SK-N-MC (cell line): ENCODE measurements around the gene FAM43B.
A peak's percentile ranks its signal among the peaks of the same experiment; 100 is the strongest.

ENCODE experiments used
- DNase-seq: peaks from one replicate; pipeline ENCODE4 v3.0.0-alpha.2; 2011; ENCODE audit warnings: low read depth, low spot score
- H3K27ac ChIP-seq: fragments of 200-600 bp; sonication (generic); 2 replicates; pipeline ENCODE4 v1.5.1; 2016; ENCODE audit warnings: mixed run types
- H3K36me3 ChIP-seq: fragments of 200-600 bp; sonication (generic); 2 replicates; pipeline ENCODE4 v1.6.1; 2017; ENCODE audit warnings: antibody characterized with exemption, low read length, mixed read lengths; ENCODE audit not compliant: insufficient read depth
- H3K4me3 ChIP-seq: fragments of 200-600 bp; sonication (generic); 2 replicates; pipeline ENCODE4 v1.5.1; 2016
- H3K9ac ChIP-seq: fragments of 200-600 bp; sonication (generic); 2 replicates; pipeline ENCODE4 v1.8.0; 2017; ENCODE audit warnings: mixed run types, mixed read lengths; ENCODE audit not compliant: insufficient read length
- H3K9me3 ChIP-seq: fragments of 200-600 bp; sonication (generic); 2 replicates; pipeline ENCODE4 v1.6.1; 2017; ENCODE audit warnings: low read depth, mild to moderate bottlenecking, antibody characterized with exemption, low read length, moderate library complexity, mixed read lengths
- EZH2 ChIP-seq: fragments of 200-600 bp; sonication (generic); IDR thresholded peaks from one replicate; pipeline ENCODE4 v1.6.1; 2017; ENCODE audit warnings: antibody characterized with exemption
- FOXP2 ChIP-seq: optimal IDR thresholded peaks from 2 replicates; pipeline ENCODE3; 2011; ENCODE audit warnings: mild to moderate bottlenecking, moderate library complexity; ENCODE audit not compliant: insufficient read depth; ENCODE audit errors: extremely low read length, control extremely low read depth
- POLR2AphosphoS5 ChIP-seq: IDR thresholded peaks from 2 replicates; pipeline ENCODE4 v1.6.1; 2012; ENCODE audit warnings: mild to moderate bottlenecking, low read depth, low read length, borderline replicate concordance

FAM43B gene

DNA sequence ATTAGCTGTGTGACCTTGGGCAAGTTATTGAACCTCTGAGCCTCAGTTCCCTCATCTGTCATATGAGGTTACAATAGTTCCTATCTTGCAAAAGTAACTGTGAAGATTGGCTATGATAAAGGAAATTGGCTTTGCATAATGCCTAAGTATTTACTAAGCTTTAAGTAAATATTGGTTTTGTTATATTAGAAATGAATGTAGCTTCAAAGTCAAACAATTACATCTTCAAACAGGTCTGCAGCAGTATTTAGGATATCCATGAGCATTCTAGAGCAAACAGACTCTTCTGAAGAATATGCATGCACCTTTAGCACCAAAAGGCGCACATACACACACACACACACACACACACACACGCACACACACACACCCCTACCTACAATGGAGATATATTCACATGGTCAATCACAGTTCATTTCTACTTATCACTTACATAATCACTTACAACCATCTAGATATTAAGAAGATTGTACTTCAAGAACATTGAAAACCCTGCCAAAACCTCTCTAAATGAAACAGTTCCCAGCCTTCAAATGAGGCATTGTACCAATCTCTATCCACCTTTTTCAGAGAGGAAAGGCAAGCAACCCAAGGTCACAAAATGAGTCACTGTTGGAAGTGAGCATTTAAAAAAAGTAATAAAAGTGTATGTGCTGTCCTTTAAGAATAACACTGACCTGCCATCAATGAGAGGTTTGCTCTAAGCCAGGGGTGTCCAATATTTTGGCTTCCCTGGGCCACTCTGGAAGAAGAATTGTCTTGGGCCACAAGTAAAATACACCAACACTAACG lies 13.4 kb upstream of the FAM43B start:
- Histone ChIP-seq H3K4me3 (no peak overlapping the region), H3K27ac (no peak overlapping the region), H3K9ac (no peak overlapping the region), H3K9me3 (no peaks in the 10 kb centered on the region), H3K36me3 (no peaks in the 10 kb centered on the region)
- no peak for DNase-seq
- TF ChIP-seq EZH2 = no peak
- no peak for TF ChIP-seq FOXP2
- no peak for TF ChIP-seq POLR2AphosphoS5

DNA sequence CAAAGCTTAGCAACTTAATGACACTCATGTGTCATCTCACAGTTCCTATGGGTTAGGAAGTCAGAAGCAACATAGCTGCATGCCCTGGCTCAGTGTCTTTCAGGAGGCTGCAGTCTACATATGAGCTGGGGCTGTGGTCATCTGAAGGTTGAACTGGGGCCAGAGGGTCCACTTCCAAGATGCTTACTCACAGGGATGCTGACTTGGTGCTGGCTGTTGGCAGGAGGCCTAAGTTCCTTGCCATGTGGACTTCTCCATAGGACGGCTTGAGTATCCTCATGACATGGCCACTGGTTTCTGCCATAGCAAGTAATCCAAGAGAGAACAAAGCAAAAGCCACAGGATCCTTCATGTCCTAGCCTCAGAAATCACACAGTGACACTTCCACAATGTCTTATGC lies 12.1 kb upstream of the FAM43B start:
- no peaks in the 10 kb centered on the region for H3K36me3 ChIP-seq
- DNase-seq = no peak
- no peak overlapping the region for H3K27ac ChIP-seq
- no peak for TF ChIP-seq FOXP2
- no peak for TF ChIP-seq POLR2AphosphoS5
- TF ChIP-seq EZH2 = no peak
- H3K9me3 ChIP-seq = no peaks in the 10 kb centered on the region
- no peak overlapping the region for H3K4me3 ChIP-seq
- no peak overlapping the region for H3K9ac ChIP-seq

DNA sequence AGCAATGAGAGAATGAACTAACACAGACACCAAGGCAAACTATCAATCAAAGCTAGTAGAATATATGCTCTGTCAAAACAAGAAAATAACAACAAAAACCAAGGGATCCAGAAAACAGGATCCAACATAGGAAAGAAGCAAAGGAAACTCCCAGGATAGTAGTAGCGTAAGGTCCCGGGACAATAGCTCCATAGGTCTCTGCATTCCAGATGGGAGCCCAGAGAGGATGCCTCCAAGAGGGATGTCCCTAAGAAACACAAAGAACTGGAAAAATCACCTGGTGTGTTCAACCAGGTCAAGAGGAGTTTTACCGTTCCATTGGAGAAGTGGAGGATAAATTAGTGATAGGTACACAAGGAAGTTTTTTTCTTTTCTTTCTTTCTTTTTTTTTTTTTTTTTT lies 5.7 kb upstream of the FAM43B start:
- Histone ChIP-seq H3K9ac (no peak overlapping the region), H3K36me3 (no peaks in the 10 kb centered on the region), H3K9me3 (no peaks in the 10 kb centered on the region), H3K4me3 (no peak overlapping the region), H3K27ac (no peak overlapping the region)
- DNase-seq = no peak
- TF ChIP-seq FOXP2 = no peak
- TF ChIP-seq POLR2AphosphoS5 = no peak
- TF ChIP-seq EZH2 = no peak

DNA sequence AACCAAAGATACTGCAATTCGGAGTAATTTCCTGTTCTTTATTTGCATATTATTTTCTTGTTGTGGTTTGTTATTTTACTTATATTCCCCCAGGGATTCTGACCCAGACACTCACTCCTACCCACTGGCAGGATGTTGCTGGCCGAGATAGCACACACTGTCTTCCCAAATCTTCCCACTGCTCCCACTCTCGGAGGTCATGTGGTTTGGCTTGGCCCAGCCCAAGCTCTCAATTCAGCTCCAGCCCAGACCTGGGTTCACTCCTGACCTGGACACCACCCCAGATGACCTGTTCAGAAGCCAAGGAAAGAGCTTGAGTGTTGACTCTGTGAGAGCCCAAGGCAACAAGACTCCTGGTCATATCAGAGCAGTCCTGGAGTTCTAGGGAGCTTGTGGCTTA lies 1.2 kb upstream of the FAM43B start:
- Histone ChIP-seq H3K9me3 (no peaks in the 10 kb centered on the region), H3K27ac (no peak overlapping the region), H3K9ac (no peak overlapping the region), H3K4me3 (no peak overlapping the region), H3K36me3 (no peaks in the 10 kb centered on the region)
- DNase-seq = no peak
- no peak for TF ChIP-seq POLR2AphosphoS5
- TF ChIP-seq FOXP2 = no peak
- TF ChIP-seq EZH2 = no peak

DNA sequence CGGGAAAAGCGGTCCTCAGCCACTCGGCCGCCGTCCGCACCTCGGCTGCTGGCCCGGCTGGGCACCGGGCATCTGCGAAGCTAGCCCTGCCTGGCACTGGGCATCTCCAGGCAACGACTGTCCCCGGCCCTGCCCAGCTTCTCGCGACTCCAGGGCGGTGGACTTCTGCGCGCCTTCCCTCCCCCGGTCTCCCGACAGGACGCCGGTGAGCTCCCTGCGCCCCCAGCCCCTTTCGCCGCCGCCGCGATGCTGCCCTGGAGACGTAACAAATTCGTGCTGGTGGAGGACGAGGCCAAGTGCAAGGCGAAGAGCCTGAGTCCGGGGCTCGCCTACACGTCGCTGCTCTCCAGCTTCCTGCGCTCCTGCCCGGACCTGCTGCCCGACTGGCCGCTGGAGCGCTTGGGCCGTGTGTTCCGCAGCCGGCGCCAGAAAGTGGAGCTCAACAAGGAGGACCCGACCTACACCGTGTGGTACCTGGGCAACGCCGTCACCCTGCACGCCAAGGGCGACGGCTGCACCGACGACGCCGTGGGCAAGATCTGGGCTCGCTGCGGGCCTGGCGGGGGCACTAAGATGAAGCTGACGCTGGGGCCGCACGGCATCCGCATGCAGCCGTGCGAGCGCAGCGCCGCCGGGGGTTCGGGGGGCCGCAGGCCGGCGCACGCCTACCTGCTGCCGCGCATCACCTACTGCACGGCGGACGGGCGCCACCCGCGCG lies 514 bp downstream of the FAM43B start:
- no peaks in the 10 kb centered on the region for H3K36me3 ChIP-seq
- H3K9me3 ChIP-seq = no peaks in the 10 kb centered on the region
- no peak overlapping the region for H3K27ac ChIP-seq
- TF ChIP-seq EZH2 (peak; percentile 38), FOXP2 (no peak)
- H3K4me3 ChIP-seq = peak overlapping the region; percentile 71
- DNase-seq = no peak
- H3K9ac ChIP-seq = no peak overlapping the region

DNA sequence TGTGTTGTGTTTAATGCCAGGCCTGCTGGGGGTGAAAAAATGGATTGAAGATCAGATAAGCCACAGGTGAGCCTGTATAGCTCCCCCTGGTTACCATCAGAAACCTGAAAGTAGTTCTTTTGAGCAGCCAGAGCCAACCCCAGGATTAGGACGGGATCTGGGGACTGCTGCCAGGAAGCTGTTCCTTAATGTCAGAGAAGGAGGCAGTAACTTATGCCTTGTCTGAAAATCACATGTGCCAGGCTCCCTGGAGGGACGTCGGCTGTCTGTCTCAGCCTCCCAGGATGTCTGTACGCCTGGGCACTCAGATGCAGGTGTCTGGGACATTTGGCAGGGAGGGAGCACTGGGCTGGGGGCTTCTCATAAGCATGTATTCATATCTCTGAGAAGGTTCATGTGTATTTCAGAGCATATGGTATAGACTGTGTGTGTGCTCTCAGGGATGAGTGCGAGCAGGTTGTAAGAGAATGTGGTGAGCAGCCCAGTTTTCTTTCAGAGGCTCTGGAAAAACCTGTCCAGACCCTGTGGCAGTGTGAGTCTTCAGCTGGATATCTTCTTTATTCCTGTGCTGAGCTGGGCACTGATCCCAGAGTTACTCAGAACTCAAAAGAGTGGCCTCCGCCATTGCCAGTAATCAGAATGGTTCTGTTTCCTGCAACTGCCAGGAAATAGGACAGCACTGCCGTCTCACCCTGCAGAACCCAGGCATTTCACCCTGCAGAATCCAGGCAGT lies 2.8 kb downstream of the FAM43B start:
- no peak for DNase-seq
- Histone ChIP-seq H3K36me3 (no peaks in the 10 kb centered on the region), H3K4me3 (no peak overlapping the region), H3K27ac (no peak overlapping the region), H3K9ac (no peak overlapping the region), H3K9me3 (no peaks in the 10 kb centered on the region)
- TF ChIP-seq POLR2AphosphoS5 (no peak), EZH2 (no peak), FOXP2 (no peak)

DNA sequence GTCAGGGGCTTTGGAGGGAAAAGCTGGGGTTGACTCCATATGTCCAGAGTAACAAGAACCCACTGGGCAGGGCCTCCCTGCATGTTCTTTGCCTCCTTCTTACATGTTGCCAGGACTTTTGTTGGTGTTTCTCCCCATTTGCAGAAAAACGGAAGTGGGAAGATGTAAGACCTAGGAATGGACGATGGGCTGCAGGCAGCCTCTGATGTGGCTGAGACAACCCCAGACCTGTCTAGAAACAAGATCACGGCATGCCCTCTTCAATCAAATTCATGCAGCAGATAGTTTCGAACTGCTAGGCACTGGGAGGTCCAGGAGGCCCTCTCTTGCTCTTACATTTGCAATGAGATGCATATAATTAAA lies 3.4 kb downstream of the FAM43B start:
- no peak overlapping the region for H3K27ac ChIP-seq
- H3K9ac ChIP-seq = no peak overlapping the region
- no peak for DNase-seq
- no peaks in the 10 kb centered on the region for H3K36me3 ChIP-seq
- no peaks in the 10 kb centered on the region for H3K9me3 ChIP-seq
- TF ChIP-seq EZH2 = no peak
- TF ChIP-seq FOXP2 = no peak
- TF ChIP-seq POLR2AphosphoS5 = no peak
- no peak overlapping the region for H3K4me3 ChIP-seq

DNA sequence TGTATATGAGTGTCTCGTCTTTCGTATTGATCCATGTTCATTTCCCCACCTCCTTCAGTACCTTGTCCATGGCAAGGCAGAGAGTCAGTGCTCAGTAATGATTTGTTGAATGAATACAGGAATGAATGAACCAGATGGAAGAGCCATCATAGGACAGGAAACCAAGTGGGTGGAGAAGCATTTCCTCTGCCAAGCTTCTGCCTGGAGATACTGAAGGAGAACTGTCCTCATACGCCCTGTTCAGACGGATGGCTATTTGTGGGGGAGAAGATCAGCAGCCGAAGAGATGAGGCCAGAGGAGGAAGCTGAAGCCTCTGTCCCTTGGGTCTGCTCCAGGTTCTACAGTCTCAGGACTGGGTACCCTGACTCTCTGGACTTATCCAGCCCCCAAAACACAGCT lies 5.8 kb downstream of the FAM43B start:
- TF ChIP-seq EZH2 (no peak), POLR2AphosphoS5 (no peak), FOXP2 (no peak)
- Histone ChIP-seq H3K4me3 (no peak overlapping the region), H3K9ac (no peak overlapping the region), H3K36me3 (no peaks in the 10 kb centered on the region), H3K9me3 (no peaks in the 10 kb centered on the region), H3K27ac (no peak overlapping the region)
- no peak for DNase-seq
